Measurements from ENCODE around the gene DIP2B.

Gene DIP2B

DNA sequence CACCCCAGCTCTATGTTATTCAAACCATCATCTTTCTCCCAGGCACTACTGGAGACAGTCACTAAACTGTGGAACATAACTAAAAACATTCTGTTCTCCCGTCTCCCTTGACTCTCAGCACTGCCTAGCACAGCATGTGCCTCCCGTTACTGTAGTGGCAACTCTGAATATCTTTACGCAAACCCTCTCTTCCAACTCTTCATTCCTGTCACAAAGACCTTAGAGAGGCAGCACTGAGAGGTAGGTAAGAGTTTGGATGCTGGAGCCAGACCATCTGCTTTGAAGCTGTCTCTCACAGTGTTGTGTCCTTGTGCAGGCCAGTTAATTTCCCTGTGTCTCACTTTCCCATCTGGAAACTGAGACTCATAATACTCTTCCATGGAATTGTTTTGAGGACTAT, 108.1 kb downstream of the DIP2B start:
- DNase-seq (ENCODE audit: low read depth): no peak

- no peak for DNase-seq (ENCODE audit: low read depth)
These were observed 108.7 kb downstream of the DIP2B start for GRCh38 chr12:50613463-50613862.

DNA sequence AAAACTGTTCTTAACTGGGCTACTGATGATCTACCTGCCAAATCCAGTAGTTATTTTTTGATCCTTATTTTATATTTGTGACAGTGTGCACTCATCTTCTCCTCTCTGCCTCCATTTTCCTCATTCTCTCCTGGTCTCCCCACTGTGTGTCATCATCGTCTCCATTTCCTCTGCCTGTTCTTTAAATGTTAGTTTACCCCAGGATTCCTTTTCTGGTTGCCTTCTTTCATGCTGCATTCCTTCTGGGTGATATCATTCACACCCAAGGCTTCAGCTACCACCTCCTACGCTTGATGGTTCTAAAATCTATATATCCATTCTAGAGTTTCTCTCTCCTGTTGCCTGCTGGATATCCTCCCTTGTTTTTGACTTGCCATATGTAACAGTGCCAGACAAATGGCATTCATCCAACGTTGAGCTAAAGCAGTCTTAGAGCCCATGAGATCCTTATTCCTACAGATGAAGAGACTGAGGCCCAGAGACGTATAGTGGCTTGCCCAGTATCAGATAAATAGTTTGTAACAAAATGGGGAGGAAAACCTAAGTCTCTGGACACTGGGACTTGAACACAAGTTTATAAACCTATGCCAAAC, 109.5 kb downstream of the DIP2B start:
- DNase-seq (ENCODE audit: low read depth): peak; percentile 76

DNA sequence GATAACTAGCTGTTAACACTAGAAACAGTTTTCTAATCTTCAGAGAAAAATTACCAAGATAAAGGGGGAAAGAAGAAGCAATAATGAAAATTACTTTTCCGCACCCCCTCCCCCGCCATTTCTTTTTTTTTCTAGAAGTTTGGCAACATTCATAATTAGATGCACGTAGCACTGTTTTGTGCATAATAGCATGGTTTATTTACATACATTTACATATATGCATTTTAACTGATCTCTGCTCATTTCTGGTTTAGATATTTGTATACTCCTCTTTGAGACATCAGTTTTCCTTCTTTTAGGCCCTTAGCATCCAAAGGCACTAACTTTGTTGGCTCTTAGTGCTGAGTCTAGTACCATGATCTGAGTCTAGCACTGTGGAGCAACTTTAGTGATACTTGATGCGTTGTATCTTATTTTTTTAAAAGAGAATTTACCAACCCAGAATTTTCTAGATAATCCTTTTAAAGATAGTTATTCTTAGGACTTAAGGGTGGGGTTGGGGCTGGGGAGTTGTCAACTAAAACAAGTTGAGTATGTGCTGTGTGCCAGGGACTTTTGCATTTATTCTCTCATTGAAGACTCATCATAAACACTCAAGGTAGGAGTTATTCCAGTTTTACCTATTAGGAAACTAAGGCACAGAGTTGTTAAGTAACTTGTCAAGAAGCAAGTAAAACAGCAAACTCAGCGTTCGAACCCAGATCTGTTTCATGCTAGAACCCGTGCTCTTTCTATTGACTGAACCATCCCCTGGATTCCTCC, 110.5 kb downstream of the DIP2B start:
- DNase-seq (ENCODE audit: low read depth): no peak

- peak; percentile 37 for DNase-seq (ENCODE audit: low read depth)
These were observed 111.1 kb downstream of the DIP2B start for GRCh38 chr12:50615907-50616296.

GRCh38 chr12:50617657-50618056, 112.9 kb downstream of the DIP2B start:
- DNase-seq (ENCODE audit: low read depth): no peak

DNA sequence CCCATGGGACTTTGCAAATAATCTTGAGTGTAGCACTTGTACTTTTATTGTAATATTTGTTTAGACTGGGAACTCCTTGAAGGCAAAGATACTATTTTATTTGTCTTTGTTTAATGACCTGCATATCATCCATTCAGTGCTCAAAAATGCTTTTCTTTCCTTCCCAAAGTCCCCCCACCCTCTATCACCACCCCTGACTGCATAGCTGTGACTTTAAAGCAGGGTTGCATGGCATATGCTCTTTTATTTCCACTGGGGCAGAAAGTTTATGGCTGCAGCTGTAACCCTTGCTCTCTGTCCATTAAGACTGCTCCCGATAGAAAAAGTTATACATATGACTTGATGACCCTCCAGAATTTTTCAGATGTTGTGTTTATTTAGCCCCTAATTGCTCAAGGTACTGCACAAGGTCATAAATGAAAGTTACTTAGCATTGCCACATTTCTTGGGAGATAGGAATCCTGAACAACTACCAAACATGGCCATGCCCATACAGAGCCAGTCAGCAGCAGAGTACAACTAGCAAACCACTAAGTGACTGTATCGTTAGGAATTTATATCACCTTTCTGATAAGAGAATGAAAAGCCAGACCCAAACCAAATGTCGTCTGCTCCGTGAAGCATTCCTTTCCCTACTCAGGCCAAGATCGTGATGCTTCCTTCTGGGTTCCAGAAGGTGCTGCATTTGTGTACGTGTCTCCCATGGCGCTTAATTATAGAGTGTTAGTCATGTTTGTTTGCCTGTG, 114.3 kb downstream of the DIP2B start:
- peak; percentile 53 for DNase-seq (ENCODE audit: low read depth)

- DNase-seq (ENCODE audit: low read depth): no peak
These were observed 114.8 kb downstream of the DIP2B start for GRCh38 chr12:50619610-50619958.

- DNase-seq (ENCODE audit: low read depth): peak; percentile 89
These were observed 115.6 kb downstream of the DIP2B start for GRCh38 chr12:50620109-50620977.

DNA sequence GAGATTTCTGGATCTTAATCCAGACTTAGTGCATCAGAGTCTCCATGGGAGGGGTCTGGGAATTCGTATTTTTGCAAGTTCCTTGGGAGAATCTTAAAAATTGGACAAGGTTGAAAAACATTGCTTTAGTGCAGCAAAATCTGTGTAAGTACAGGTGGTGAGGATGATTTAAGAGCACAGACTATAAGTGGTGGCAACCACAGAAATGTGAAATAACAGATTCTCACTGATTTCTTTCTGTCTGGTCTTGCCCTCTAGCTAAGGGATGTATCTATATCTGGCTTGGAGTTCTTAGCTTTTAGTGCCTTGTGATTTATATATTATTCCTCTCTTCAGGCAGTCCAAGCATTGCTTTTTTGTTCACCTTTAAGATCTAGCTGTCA, 116.2 kb downstream of the DIP2B start:
- no peak for DNase-seq (ENCODE audit: low read depth)

DNA sequence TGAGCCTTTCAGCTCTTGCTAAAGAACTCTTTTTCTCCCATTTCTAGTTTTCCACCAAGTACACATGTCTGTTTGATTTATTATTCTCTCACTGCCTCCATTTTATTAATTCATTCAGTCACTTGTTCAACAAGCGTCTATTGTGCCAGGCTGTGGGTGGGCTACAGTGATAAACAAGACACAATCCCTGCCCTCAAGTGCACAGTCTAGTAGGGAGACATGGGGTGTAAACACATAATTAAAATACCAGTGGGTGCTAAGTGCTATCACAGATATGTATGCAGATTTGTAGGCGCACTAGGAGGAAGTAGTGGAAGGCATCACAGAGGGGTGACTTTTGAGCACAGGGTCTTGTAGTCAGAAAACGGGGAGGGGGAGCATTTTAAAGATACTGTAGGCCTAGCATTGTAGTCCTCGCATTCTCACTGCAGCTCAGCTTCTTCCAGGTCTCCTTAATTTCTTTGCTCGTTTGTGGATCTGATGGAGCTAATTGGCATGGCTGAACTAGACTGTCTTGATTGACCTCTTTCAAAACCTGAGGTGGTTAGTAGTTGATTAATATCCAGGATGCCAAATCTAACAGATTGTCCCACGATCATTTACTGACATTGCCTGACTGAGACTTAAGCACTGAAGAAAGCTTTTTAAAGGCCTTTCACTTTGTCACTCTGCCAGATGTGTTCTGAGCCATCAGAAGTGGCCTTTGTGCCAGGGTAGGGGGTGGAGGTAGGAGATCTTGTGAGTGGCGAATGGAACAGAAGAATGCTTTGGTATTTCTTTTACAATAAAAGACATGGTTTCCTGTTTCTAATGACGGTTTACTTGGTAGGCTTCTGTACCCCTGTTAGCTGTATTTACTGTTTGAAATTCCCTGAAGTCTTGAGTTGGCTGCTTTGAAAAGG, 116.9 kb downstream of the DIP2B start:
- DNase-seq (ENCODE audit: low read depth): no peak

DNA sequence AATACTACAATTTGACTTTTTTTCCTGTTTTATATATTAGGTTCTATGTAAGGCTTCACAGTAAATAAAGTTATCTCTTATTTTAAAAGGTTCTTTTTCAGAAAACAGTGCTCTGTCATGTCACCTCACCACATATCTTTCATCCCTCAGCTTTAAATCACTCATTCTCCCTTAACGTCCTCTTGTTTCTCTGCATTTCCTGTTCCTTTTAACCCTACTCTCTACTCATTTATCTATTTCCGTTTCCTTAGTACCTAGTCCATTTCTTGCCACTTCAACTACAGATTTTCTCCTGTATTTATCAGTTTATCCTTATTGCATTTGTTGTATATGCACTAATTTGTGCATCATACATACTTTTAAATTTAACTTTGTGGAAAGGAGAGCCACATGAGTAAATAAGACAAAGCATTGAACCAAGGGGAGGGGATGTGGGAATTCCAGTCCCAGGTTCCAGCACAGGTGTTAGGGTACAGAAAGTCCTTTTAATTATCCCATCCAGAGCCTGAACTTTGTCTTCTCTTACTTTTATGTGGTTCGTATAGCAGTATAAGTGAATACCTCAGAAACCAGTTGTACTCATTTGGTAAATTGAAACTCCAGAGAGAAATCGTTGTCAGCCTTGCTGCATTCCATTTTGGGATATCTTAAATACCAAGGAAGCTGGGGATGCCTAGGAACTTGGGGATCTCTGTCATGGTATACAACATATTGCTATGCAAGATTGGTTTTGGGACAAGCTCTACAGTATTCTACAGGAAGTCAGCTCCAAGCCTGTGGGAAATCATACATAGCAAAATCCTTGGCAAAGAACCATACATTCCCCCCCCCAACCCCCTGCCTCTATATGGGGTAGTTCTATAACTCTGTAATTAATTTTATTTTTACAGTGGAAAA, 120.5 kb downstream of the DIP2B start:
- no peak for DNase-seq (ENCODE audit: low read depth)

DNA sequence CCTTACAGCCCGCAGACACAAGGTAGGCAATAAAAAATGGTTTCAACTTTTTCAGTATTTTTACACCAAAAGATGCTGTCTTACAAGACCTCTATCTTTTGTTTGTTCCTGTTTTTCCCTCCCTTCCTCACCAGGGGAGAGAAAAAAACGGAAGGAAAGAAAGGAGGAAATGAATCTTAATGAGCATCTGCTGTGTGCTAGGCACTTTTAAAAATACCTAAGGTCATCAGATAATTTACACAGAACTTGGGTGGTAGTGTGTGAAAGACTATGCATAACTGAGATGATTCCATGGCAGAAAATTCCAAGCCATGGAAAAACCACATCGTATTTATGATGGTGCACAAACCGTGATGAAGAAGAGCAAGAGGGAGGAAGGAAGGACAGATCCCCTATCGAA, 121.2 kb downstream of the DIP2B start:
- no peak for DNase-seq (ENCODE audit: low read depth)

- DNase-seq (ENCODE audit: low read depth): no peak
These were observed 122.7 kb downstream of the DIP2B start for GRCh38 chr12:50627491-50627890.

GRCh38 chr12:50628394-50628793, 123.6 kb downstream of the DIP2B start:
- DNase-seq (ENCODE audit: low read depth): no peak

DNA sequence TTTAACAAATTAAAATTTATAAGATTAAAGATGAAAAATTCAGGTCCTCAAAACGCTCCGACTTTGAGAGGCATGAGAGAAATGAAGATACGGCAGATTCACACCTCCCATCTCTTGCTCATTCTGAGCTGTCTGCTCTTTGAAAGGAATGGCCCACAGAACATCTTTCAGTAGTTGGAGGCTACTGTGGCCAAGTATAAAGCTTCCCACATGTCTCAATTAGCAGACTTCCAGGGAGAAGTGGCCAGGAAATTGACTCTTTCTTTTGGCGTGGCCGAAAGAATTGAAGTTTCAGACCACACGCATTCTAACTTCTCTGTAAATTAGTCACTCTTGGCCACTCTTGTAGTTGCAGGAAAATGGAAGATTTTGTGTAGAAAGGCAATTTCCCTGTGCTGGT, 129.2 kb downstream of the DIP2B start:
- DNase-seq (ENCODE audit: low read depth): peak; percentile 47

DNA sequence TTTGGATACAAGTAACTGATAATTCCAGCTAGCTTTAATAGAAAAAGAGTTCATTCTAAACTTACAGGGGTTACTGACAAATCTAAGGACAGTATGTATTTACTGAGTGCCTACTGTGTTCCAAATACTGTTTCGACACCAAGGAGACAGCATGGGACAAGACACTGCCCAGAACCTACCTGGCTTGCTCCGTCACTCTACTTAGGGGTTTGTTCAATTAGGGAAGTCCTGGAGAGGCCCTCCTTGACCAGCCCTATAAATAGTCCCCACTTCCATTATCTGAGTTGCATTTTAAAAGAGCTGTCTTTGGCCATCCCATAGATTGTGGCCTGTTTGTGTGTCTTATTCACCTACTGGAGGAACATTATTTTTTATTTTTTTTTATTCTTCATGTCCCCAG, 129.6 kb downstream of the DIP2B start:
- DNase-seq (ENCODE audit: low read depth): no peak

GRCh38 chr12:50635364-50635763, 130.6 kb downstream of the DIP2B start:
- no peak for DNase-seq (ENCODE audit: low read depth)

GRCh38 chr12:50635857-50636256, 131.1 kb downstream of the DIP2B start:
- no peak for DNase-seq (ENCODE audit: low read depth)

GRCh38 chr12:50636505-50636904, 131.7 kb downstream of the DIP2B start:
- no peak for DNase-seq (ENCODE audit: low read depth)

Data from ELR (cell line).